TTC549 (cell line): ENCODE measurements around the gene ZNF23.

Source experiments
- FAIRE-seq: peaks from 2 replicates; lab custom pipeline; 2012; peaks lifted over from hg19 to GRCh38; lab: Jason Lieb, UNC

Gene ZNF23

DNA sequence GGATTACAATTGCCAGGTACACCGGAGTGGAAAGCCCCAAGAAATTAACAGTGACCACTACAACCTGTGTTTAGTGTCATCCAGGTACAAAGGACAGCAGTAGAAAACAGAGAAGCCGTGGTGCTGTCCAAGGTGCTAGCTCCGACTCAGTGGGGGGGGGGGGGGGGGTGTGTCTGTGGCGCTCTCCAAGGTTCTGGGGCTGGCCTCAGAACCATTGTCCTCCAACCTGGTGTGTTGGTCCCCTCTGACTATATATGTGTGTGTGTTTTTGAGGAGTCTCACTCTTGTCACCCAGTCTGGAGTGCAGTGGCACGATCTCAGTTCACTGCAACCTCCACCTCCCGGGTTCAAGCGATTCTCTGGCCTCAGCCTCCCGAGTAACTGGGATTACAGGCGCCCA, 5.8 kb upstream of the ZNF23 start:
- FAIRE-seq, result no peak

DNA sequence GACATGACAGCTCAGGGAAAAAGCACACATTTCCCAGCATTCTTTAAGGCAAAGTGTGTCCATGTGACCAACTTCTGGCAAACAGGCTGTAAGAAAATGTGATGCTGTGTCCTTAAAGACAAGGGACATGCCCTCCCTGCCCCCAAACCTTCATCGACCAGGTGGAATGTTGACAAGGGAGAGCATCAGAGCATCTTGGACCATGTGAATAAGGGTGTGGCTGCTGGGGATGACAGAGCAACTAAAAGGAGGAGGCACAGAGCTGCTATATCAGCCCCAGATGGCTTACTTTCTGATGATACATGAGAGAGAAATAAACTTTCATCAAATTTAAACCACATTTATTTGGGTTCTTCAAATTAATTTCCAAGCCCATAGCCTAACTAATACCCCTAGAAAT, 2.2 kb upstream of the ZNF23 start:
- FAIRE-seq, result no peak

DNA sequence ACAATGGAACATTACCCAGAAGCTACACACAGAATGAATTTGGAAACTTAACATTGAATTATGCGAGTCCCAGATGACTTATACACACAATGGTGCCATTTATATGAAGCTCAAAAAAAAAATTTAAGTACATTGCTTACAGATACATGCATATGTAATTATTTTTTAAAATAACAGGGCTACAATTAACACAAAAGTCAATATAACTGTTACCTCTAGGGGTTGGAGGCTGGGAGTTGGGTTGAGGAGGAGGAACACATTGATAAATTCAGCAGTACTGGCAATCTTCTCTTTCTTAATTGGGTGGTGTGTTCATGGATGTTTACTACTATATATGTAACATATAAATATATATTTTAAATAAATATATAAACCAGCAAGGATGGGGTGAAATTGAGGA, 1.1 kb downstream of the ZNF23 start:
- FAIRE-seq, result no peak

DNA sequence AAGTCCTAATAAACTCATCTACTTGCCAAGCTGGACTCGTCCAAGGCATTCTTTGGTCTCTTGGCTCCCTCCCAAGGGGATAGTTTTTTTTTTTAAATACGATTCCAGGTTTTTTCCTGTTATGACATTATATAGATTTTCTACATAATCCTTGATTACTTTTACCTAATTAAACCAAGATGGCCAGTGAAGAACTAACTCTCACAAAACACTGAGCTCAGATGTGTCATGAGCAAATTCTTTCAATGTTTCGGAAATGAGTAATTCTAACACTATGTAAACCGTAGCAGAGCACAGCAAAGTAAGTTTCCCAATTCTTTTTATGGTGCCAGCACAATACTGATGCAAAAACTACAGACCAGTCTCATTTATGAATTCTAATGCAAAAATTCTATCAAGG, 1.8 kb downstream of the ZNF23 start:
- FAIRE-seq, result no peak

DNA sequence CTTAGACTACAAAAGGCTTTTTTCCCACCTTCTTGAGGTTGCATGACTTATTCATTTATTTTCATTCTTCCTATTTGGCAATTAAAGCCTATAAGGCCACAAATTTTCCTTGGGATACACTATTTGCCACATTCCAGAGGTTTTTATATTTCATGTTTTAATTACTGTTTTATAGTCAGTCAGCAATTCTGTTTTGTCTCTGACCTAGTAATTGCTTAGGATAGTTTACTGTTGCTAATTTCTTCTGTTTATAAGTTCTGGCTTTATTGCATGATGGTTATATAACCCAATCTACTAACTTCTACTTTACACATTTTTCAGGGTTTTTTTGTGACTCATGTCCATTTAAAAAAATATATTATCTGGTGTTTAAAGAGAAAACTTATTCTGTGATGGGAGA, 2.5 kb downstream of the ZNF23 start:
- FAIRE-seq, result no peak

DNA sequence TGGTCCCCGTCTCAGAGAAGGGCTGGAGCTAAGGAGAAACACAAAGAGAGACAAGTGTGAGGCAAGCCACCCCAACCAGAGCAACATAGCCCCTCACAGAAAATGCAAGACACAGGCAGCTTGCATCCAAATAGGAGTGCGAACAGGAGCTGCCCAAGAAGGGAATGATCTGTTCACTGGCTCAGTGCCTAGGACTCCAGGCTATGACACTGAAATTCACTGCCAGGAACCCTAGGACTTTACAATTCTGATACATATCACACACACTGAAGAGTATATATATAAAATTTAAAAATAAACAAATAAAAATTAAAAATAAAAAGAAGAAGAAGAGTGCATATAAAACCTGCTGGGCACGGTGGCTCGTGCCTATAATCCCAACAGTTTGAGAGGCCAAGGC, 5.2 kb downstream of the ZNF23 start:
- no peak for FAIRE-seq

DNA sequence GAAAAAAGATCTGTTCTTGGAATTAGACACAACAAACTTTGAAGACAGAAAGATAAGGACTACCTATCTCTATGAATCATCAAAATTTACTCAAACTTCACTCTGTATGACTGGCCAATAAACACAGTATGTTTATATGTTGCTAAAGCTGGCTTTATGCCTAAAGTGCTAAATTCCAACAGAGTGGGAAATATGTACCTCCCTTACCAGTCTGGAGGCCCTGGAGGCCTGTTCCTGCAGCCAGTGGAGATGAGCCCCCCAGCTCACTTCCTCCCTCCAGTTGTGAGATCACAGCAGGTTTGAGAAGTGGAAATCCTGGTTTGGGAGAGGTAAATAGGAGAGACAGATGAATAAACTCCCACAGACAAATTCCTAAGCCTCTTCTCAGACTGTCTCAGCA, 9.0 kb downstream of the ZNF23 start:
- FAIRE-seq, result no peak

DNA sequence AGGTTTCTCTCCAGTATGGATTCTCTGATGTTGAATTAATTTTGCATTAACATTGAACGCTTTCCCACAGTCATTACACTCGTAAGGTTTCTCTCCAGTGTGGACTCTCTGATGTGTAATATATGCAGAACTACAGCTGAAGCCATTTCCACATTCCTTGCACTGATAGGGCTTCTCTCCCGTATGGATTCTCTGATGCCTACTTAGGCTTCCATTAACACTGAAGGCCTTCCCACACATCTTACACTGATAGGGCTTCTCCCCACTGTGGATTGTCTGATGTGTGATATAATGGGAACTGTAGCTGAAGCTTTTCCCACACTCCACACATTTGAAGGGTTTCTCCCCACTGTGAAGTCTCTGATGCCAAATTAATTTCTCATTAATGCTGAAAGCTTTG, 13.0 kb downstream of the ZNF23 start:
- no peak for FAIRE-seq

DNA sequence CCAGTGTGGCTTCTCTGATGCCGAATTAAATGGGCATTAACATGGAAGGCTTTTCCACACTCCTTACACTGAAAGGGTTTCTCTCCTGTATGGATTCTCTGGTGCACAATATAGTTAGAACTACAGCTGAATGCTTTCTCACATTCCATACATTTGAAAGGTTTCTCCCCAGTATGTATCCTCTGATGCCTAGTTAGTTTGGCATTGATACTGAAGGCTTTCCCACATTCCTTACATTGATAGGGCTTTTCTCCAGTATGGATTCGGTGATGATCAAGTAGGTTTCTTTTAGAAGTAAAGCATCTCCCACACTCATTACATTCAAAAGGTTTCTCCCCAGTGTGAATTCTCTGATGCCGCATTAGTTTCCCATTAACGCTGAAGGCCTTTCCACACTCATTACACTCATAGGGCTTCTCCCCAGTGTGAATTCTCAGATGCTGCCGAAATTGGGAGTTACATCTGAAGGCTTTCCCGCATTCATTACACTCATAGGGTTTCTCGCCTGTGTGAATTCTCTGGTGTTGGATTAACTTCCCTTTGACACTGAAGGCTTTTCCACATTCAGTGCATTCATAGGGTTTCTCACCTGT, 13.7 kb downstream of the ZNF23 start:
- FAIRE-seq, result no peak

DNA sequence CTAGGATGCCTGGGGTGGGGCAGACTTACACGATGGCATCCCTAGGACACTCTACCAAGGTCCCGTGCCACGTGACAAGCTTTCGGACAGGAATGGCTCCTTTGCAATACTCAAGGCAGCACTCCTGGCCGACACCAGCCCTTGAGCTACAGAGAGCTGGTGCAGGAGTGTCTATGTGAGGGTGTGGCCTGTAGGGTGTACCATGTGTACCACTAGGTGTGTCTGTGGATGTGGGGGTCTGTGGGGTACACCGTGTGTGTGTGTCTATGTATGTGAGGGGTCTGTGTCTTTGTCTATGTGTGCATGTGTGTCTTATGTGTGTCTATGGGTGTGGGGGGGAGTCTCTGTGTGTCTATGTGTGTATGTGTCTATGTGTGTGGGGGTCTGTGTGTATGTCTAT, 18.3 kb downstream of the ZNF23 start:
- FAIRE-seq, result no peak

DNA sequence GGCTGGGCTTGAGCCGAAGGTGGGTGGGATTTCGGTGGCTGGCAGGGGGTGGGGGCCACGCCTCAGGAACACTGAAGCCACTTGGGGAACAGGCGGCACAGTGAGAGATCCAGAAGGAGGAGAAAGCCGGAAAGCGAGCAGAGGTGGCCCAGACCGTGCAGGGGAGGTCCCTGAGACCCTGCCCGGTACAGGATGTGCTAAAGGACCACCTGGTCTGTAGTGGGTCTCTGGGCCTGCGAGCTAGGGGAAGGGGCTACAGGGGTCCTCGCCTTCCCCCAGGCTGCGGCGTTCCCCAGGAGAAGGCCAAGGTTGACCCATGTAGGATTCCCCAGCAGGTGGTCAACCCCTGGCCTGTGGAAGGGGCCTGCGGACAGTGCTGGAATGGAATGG, 20.0 kb downstream of the ZNF23 start, which contains the start of gene TLE7:
Gene TLE7, minus strand, starts transcription at position 4 of the 390 bp plus-strand sequence. CDS start 8,730 bp downstream, outside the sequence.
- FAIRE-seq, result no peak

DNA sequence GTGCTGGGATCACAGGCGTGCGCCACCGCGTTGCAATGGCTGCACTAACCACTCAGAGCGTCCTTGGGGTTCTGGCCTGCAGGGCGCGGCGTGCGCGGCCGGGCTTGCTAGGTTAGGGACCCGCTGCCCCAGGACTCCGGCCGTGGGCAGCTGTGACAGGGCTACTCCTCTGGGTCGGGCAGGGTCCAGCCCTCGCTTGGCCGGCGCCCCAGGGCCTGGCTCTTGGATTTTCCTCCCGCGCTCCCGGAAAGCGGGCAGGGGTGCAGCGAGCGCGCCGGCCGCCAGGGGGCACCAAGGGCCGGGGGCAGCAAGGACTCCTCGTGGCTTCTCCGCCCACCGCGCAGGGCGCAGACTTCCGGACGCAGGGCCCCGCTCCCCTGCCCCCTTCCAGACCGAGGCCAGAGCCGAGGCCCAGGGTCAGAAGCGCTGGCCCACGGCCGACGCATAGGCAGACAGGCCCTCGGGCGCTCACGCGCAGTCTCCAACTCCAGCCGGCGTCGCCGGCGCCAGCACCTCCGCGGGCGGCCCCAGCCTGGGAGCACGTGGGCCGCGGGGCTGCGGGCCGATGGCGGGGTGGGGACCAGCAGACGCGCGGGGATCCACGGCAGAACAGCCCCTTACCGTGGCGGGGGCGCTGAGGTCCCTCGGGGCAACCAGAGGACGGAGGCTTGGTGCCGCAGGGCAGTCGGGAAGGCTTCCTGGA, 20.5 kb downstream of the ZNF23 start:
- FAIRE-seq, result no peak

DNA sequence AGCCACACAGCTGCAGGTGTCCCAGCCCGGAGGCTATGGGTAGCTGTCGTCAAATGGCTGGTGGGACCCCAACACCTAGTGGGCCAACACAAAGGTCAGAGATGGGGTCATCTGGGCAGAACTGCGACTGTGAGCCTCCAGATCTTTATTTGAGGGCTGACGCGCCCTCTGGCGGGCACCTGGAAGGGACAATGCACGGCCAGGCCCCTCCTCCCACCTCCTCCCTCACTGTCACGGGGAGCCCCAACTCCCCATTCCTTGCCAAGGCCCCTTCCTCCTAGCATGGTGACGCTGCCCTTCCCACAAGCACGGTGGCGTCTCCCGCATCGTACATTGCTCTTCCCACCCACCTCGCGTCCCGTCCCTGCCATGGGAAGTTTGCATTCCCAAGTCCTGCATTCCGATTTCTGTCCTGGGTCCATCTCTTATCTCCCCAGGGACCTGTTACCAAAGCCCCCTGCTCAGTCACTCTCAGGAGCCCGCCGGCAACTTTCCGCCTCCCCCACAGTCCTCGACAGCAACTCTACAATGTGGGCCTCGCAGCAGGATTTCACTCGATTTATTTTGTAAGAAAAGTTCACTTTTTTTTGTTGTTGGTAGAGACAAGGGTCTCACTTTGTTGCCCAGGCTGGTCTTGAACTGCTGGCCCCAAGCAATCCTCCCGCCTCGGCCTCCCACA, 21.2 kb downstream of the ZNF23 start:
- no peak for FAIRE-seq

DNA sequence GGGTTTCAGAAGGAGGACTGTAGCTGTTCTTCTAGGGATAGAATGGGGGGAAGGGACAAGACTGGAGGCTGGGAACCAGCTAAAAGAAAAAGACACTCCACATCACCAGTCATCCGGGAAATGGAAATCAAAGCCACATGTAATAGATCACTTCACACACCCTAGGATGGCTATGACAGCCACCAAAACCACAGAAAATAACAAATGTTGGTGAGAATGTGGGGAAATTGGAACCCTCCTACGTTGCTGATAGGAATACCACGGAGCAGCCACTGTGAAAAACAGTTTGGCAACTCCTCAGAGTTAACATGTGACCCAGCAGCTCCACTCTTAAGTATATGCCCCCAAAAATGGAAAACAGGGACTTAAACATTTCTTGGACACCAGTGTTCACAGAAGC, 22.5 kb downstream of the ZNF23 start:
- no peak for FAIRE-seq

DNA sequence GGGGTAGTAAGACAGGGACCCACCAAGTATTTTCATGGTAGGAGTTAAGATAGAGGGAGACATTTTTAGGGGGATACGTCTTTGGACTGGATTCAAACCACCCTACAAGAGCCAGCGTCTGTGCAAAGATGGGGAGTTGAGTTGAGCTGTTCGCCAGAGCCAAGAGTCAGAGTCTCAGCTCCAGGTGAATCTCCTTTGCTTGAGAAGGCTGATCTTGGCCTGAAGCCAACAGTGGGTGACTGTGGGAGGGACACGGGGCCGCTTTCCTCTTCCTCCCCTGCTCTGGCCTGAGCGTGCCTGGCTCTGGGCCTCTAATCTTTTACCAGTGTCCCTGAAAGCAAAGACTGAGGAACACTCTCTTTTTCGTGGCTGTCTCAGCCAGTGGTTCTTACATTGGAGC, 25.6 kb downstream of the ZNF23 start:
- no peak for FAIRE-seq

DNA sequence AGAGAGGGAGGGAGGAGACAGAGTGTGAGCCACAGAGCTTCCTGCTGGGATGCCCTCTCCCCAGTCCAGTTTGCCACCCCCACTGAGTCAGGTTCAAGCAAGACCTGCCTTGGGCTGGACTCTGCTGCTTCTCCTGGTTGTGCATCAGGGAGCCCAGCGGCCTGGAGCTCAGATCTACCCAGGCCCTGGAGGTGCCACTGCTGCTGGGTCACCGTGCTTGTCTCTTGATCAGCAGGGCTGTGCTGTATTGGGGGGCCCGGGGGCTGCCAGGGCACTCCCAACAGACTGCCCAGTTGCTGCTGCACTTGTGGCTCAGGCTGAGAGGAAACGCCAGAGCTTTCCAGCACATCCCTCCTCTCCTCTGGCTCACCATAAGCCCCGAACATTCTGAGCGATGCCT, 29.1 kb downstream of the ZNF23 start:
- no peak for FAIRE-seq

DNA sequence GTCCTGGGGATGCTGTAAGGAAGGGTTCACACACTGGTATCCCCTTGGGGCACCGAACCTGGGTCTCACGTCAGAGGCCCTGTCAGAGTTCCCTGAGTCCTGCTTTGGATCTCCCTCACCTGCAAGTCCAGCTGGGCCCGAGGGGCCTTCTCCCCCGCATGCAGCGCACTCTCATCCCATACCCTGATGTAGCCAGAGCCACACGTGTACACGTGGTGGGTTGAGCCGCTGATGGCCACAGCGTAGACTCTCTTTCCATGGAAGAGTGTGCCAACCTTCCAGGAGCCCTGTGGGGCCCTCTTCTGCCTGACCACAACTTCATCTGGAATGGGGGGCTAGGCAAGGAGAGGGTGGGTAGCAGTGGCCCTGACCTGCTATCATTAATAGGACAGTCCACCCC, 30.1 kb downstream of the ZNF23 start:
- no peak for FAIRE-seq

DNA sequence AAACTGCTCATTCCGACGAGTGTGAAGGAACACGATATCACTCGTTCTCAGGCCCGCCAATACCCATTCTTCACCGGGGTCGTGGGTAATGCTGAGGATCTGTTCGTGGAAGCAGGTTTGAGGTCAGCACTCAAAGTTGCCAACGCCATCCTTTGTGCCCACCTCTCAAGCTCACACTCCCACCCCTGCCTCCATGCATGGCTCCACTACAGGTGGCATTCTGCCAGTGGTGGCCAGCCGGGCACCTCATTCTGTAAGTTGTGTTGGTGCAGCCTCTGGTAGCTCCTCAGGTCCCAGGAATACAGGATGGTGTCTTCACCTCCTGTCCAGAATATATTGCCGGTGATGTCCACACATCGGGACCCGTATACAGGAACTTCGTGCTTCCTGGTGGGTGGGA, 30.9 kb downstream of the ZNF23 start:
- no peak for FAIRE-seq

DNA sequence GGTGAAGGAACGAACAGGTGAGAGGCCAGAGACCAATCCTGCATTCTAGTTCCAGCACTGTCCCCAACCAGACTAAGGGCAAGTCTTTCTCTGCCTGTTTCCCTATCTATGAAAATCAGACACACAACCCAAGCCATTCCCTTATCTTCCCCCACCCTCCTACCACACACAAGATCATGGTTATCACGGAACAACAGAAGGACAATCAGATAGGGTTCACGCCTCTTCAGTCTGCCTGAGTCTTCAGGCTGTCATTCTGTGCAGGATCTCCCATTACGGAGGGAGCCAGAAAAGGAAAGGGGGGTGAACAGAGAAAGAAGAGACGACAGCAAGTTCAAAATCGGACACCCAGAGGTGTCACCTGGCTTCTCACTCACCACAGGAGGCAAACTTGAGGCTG, 31.3 kb downstream of the ZNF23 start:
- FAIRE-seq, result no peak

DNA sequence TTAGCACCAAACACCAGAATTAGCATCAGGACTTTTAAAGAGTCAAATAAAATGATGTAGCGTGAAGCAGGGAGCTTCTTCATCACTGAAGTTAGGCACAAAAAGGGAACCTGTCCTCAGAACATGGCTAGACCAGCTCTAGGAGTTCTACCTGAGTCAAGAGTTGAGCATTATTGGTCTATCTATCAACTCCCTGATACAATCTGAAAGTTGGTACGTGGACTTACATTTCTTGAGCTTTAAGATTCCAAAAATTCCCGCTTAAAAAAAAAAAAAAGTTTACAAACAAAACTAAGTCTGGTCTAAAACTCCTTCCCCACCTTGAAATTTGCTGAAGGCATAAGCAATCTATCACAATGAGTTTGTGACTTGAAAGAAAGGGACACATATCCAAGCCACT, 32.5 kb downstream of the ZNF23 start:
- FAIRE-seq, result no peak

DNA sequence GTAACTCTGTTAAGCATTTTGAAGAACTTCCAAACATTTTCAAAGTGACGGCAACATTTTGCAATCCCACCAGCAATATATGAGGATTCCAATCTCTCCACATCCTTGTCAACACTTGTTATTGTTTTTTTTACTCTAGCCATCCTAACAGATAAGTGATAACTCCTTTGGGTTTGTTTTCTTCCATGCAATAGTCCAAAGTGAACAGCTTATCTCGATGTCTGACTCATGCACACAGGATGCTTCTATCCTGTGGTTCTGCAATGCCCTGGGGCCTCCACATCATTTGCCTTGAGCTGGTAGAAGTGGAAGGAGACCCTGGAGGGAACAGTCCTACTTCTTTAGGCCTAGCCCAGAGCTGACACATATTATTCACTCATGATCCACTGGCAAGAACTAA, 33.2 kb downstream of the ZNF23 start:
- no peak for FAIRE-seq

DNA sequence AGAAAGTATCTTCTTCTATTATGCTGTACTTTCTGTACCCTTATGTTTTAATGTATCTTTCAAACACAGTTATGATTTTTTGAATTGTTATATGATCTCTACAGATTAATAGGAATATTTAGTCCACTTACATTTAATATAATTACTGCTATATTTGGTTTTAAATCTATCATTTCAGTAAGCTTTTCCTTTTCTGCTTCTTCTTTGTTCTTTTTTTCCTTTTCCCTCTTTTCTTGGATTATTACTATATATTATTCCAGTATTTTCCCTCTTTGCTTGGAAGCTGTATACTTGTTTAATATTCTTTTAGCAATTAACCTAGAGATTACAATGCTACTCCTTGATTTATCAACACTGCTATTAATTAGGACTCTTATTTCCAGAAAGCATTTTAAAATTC, 33.7 kb downstream of the ZNF23 start:
- no peak for FAIRE-seq

DNA sequence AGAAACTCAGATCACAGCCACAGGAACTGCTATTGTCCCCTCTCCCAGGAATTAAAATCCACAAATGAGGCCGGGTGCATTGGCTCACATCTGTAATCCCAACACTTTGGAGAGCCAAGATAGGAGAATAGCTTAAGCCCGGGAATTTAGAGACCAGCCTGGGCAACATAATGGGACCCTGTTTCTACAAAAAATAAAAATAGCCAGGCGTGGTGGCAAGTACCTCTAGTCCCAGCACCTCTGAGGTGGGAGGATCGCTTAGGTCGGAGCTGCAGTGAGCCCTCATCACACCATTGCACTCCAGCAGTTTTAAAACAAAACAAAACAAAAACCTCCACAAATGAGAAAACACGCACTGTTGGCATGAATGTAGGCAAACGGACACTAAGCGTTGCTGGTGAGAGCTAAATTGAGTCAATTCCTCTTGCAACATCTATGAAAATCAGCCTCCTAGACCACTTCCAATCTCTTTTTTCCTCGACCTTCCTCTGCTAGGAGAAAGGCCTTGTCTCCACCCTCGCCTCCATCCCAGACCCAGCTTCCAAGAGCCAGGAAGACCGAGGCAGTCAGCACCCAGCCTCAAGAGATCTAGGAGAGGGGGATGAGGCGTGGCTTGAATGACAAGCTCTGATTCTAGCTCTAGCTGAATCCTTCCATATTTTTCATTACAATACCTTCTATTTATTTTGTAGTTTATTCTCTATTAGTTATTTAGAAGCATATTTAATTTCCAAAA, 35.0 kb downstream of the ZNF23 start:
- FAIRE-seq, result no peak
